Duodenal mucosa (tissue), 2 donors: ENCODE data around the gene B3GALNT2.

Experiments
- H3K27ac ChIP-seq: one replicate; pipeline ENCODE4 v1.7.0; 2013; ENCODE audit warnings: low read depth, low read length
- H3K27me3 ChIP-seq, 2 donors: one replicate each; pipeline ENCODE4 v1.7.0; 2013; ENCODE audit warnings: low read length in 2 of 2, control low read depth in 1 of 2; ENCODE audit not compliant: insufficient read depth in 2 of 2, control insufficient read depth in 1 of 2
- H3K36me3 ChIP-seq, 2 donors: one replicate each; pipeline ENCODE4 v1.7.0; 2013; ENCODE audit warnings: low read length in 2 of 2, control low read depth in 1 of 2; ENCODE audit not compliant: insufficient read depth in 2 of 2, control insufficient read depth in 1 of 2
- H3K4me1 ChIP-seq, 2 donors: one replicate each; pipeline ENCODE4 v1.7.0; 2013; ENCODE audit warnings: low read length in 2 of 2, control low read depth in 1 of 2; ENCODE audit not compliant: insufficient read depth in 2 of 2, control insufficient read depth in 1 of 2
- H3K4me3 ChIP-seq, 2 donors: one replicate each; pipeline ENCODE4 v1.7.0; 2013; ENCODE audit warnings: low read length in 2 of 2, low read depth in 1 of 2
- H3K9ac ChIP-seq, 2 donors: one replicate each; pipeline ENCODE4 v1.7.0; 2013; ENCODE audit warnings: low read length in 2 of 2, low read depth in 1 of 2
- H3K9me3 ChIP-seq, 2 donors: one replicate each; pipeline ENCODE4 v1.7.0; 2013; ENCODE audit warnings: low read length in 2 of 2, control low read depth in 1 of 2; ENCODE audit not compliant: control insufficient read depth in 1 of 2

The B3GALNT2 gene

GRCh38 chr1:235415008-235415904 is 89.0 kb downstream of the B3GALNT2 start:
- Histone ChIP-seq H3K4me3 (no peak overlapping the region), H3K4me1 (peaks cover 0 to 5% of the 10 kb centered on the region in 2 donors), H3K27ac (no peak overlapping the region), H3K9me3 (no peaks in the 10 kb centered on the region), H3K27me3 (no peaks in the 10 kb centered on the region), H3K36me3 (peaks cover 3 to 12% of the 10 kb centered on the region in 2 donors), H3K9ac (no peak overlapping the region)

- Histone ChIP-seq H3K9me3 (no peaks in the 10 kb centered on the region), H3K36me3 (peaks cover 0 to 5% of the 10 kb centered on the region in 2 donors), H3K27me3 (no peaks in the 10 kb centered on the region), H3K4me1 (peaks cover 13 to 18% of the 10 kb centered on the region in 2 donors), H3K27ac (no peak overlapping the region), H3K9ac (no peak overlapping the region), H3K4me3 (no peak overlapping the region)
Measured at GRCh38 chr1:235411489-235412486, 92.5 kb downstream of the B3GALNT2 start.

GRCh38 chr1:235410467-235410866 is 93.8 kb downstream of the B3GALNT2 start:
- H3K9ac ChIP-seq, result no peak overlapping the region
- H3K27ac ChIP-seq, result no peak overlapping the region

GRCh38 chr1:235409042-235409820 is 95.0 kb downstream of the B3GALNT2 start:
- peaks cover 13 to 18% of the 10 kb centered on the region in 2 donors for H3K4me1 ChIP-seq
- H3K4me3 ChIP-seq, result no peak overlapping the region
- no peak overlapping the region for H3K9ac ChIP-seq
- no peaks in the 10 kb centered on the region for H3K36me3 ChIP-seq
- no peaks in the 10 kb centered on the region for H3K27me3 ChIP-seq
- H3K9me3 ChIP-seq, result no peaks in the 10 kb centered on the region
- no peak overlapping the region for H3K27ac ChIP-seq

More at GRCh38 chr1:235410467-235410866, 93.8 kb downstream of the B3GALNT2 start:
- Histone ChIP-seq H3K36me3 (peaks cover 0 to 5% of the 10 kb centered on the region in 2 donors), H3K4me1 (peaks cover 13 to 18% of the 10 kb centered on the region in 2 donors), H3K4me3 (no peak overlapping the region), H3K9me3 (no peaks in the 10 kb centered on the region), H3K27me3 (no peaks in the 10 kb centered on the region)

- Histone ChIP-seq H3K4me1 (peaks cover 13 to 18% of the 10 kb centered on the region in 2 donors), H3K9ac (no peak overlapping the region)
Measured at GRCh38 chr1:235408503-235408960, 95.7 kb downstream of the B3GALNT2 start.

GRCh38 chr1:235407419-235407818 is 96.8 kb downstream of the B3GALNT2 start:
- H3K27ac ChIP-seq, result no peak overlapping the region
- no peaks in the 10 kb centered on the region for H3K27me3 ChIP-seq
- no peak overlapping the region for H3K4me3 ChIP-seq
- no peaks in the 10 kb centered on the region for H3K9me3 ChIP-seq
- H3K36me3 ChIP-seq, result peaks cover 0 to 9% of the 10 kb centered on the region in 2 donors
- no peak overlapping the region for H3K9ac ChIP-seq
- H3K4me1 ChIP-seq, result peaks cover 13 to 18% of the 10 kb centered on the region in 2 donors

More at GRCh38 chr1:235408503-235408960, 95.7 kb downstream of the B3GALNT2 start:
- Histone ChIP-seq H3K4me3 (no peak overlapping the region), H3K36me3 (peaks cover 0 to 2% of the 10 kb centered on the region in 2 donors), H3K9me3 (no peaks in the 10 kb centered on the region), H3K27me3 (no peaks in the 10 kb centered on the region), H3K27ac (no peak overlapping the region)

- no peak overlapping the region for H3K4me3 ChIP-seq
- H3K27me3 ChIP-seq, result no peaks in the 10 kb centered on the region
- H3K9me3 ChIP-seq, result no peaks in the 10 kb centered on the region
- no peak overlapping the region for H3K27ac ChIP-seq
- H3K4me1 ChIP-seq, result peaks cover 8 to 13% of the 10 kb centered on the region in 2 donors
- H3K36me3 ChIP-seq, result peaks cover 0 to 9% of the 10 kb centered on the region in 2 donors
- H3K9ac ChIP-seq, result no peak overlapping the region
Measured at GRCh38 chr1:235404190-235404589, 100.1 kb downstream of the B3GALNT2 start.

GRCh38 chr1:235403593-235403992 is 100.7 kb downstream of the B3GALNT2 start:
- Histone ChIP-seq H3K4me1 (peaks cover 3 to 11% of the 10 kb centered on the region in 2 donors), H3K27ac (no peak overlapping the region)

GRCh38 chr1:235402457-235403200 is 101.6 kb downstream of the B3GALNT2 start:
- peaks cover 0 to 1% of the 10 kb centered on the region in 2 donors for H3K4me1 ChIP-seq
- no peaks in the 10 kb centered on the region for H3K9me3 ChIP-seq
- H3K36me3 ChIP-seq, result peaks cover 0 to 9% of the 10 kb centered on the region in 2 donors
- H3K27me3 ChIP-seq, result no peaks in the 10 kb centered on the region
- H3K9ac ChIP-seq, result no peak overlapping the region
- H3K27ac ChIP-seq, result no peak overlapping the region
- no peak overlapping the region for H3K4me3 ChIP-seq

More at GRCh38 chr1:235403593-235403992, 100.7 kb downstream of the B3GALNT2 start:
- Histone ChIP-seq H3K9ac (no peak overlapping the region), H3K4me3 (no peak overlapping the region), H3K9me3 (no peaks in the 10 kb centered on the region), H3K36me3 (peaks cover 0 to 9% of the 10 kb centered on the region in 2 donors), H3K27me3 (no peaks in the 10 kb centered on the region)
